Measurements from ENCODE around the gene HM13. TPM values are rescaled to one million over a fixed set of nuclear protein-coding genes. Genes with fewer than 3 reads are reported as not detected.
A peak's percentile ranks its signal among the peaks of the same experiment; 100 is the strongest.

The HM13 gene
- total and polyA plus RNA-seq, 2 of the 13 experiments (the other 11 are each of a cell fraction or from before 2014, with no cell fraction given) = 118 to 243 TPM

DNA sequence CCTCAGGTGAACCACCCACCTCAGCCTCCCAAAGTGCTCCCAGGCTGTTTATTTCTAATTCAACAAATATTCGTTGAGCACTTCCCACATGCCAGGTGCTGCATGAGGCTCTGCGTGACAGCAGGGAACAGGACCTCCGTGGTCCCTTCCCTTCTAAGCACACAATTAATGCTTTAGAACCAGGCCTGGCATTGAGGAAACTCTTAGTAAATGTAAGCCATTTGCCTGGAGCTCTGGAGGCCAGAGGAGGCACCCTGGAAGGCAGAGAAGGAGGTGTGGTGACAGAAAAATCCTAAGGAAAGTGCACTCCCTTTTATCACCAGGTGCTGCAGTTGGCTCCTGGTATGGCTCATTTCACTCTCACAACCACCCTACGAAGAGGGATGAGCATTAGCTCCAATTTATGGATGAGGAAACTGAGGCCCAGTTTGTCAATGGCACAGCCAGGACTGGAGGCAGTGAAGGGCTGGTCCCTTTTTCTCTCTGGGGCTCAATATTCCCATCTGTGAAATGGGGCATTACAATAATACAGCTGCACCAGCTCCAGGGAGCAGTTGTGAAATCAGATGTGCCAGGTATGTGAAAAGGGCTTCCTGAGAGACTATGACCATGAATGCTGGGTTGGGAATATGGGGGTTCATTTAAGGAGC lies 82.7 kb downstream of the HM13 start (continued):
- TF ChIP-seq, protein P1, sequence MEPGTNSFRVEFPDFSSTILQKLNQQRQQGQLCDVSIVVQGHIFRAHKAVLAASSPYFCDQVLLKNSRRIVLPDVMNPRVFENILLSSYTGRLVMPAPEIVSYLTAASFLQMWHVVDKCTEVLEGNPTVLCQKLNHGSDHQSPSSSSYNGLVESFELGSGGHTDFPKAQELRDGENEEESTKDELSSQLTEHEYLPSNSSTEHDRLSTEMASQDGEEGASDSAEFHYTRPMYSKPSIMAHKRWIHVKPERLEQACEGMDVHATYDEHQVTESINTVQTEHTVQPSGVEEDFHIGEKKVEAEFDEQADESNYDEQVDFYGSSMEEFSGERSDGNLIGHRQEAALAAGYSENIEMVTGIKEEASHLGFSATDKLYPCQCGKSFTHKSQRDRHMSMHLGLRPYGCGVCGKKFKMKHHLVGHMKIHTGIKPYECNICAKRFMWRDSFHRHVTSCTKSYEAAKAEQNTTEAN (CRISPR knock-in tag; conservative IDR thresholded peaks at IDR 0.05) = no peak
- 0 out of 2 replicates have a peak, but pooled peaks have one; percentile 38 for TF ChIP-seq TARDBP (CRISPR knock-in tag; IDR thresholded peaks at IDR 0.05)
- TF ChIP-seq NFATC3 (CRISPR knock-in tag; IDR thresholded peaks at IDR 0.05) = no peak

DNA sequence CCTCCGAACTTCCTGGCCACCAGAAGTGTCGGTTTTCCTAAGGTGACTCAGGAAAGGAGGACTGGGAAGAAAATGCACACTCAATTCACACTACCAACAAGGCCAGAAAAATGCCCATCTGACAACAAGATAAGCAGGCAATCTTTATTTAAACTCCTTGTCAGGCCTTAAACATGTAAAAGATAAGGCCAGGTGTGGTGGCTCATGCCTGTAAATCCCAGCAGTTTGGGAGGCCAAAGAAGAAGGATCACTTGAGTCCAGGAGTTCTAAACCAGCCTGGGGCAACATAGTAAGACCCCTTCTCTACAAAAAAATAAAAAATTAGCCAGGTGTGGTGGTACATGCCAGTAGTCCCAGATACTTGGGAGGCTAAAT lies 83.2 kb downstream of the HM13 start:
- BruUV-seq (replicated peaks) = no TSS peak
- POLR2A ChIA-PET = interaction anchor here (0.7 to 4.2 kb wide), 3 partner anchors 9 to 25 kb away, joined by 3 to 183 read pairs (median 7); partner anchors contain the start of gene ID1

More for the DNA sequence above, 83.2 kb downstream of the HM13 start:
- Histone ChIP-seq H2AFZ (ENCODE audit: low read length) (no peak overlapping the region), H3K9ac (ENCODE audit: insufficient read depth, low read depth, low read length) (no peak overlapping the region), H4K20me1 (ENCODE audit: insufficient read depth, low read length) (no peaks in the 10 kb centered on the region), H3K27me3 (ENCODE audit: control insufficient read depth in 1 of 2, insufficient read depth in 2 of 2, low read length in 2 of 2) (no peaks in the 10 kb centered on the region; a peak in 1 of 5 replicates), H3K4me2 (ENCODE audit: low read depth, low read length) (no peak overlapping the region), H3K36me3 (replicated peaks in 1 of 2; ENCODE audit: control insufficient read depth in 1 of 2, insufficient read depth in 2 of 2, low read length in 2 of 2) (no peaks in the 10 kb centered on the region), H3K4me1 (ENCODE audit: insufficient read depth, low read length) (peaks cover 58% of the 10 kb centered on the region), H3K79me2 (ENCODE audit: insufficient read depth, low read length) (peaks cover 18% of the 10 kb centered on the region), H3K4me3 (replicated peaks in 1 of 3; ENCODE audit: insufficient read depth in 1 of 3, low read depth in 2 of 3, low read length in 3 of 3) (no peak overlapping the region), H3K27ac (ENCODE audit: extremely low read length, insufficient read depth, low read length) (peak overlapping the region; percentile 90), H3K9me3 (ENCODE audit: low read length) (no peaks in the 10 kb centered on the region)
- no peak for ATAC-seq
- CTCF ChIA-PET (ENCODE audit: low intra/inter-chr PET ratio, low total read pairs) = no interaction called here
- DNase-seq (ENCODE audit: low spot score) = no peak
- intact Hi-C loops (cut with micrococcal nuclease; ENCODE audit: unreplicated experiment) (no loop called here), in situ Hi-C loops (cut with HindIII; ENCODE audit: extremely low pct_ligation_motif_present, low pct_unique_long_range_greater_than_20kb) (no loop called here)
- FAIRE-seq = no peak
- WGBS (ENCODE audit: low lambda C conversion rate) = 100% methylated on average over 2 of the region's 2 CpGs
- TF ChIP-seq SMC3 (IDR thresholded peaks at IDR 0.05; ENCODE audit: low read length) (no peak), ZMYM3 (CRISPR knock-in tag; IDR thresholded peaks at IDR 0.05) (0 out of 2 replicates have a peak, but pooled peaks have one; percentile 8), GATAD1 (CRISPR knock-in tag; IDR thresholded peaks at IDR 0.05) (no peak), ZNF121 (CRISPR knock-in tag; IDR thresholded peaks at IDR 0.05) (peak; percentile 82), ZNF264 (CRISPR knock-in tag; IDR thresholded peaks at IDR 0.05) (0 out of 2 replicates have a peak, but pooled peaks have one; percentile 6), POLR2G (IDR thresholded peaks at IDR 0.05; ENCODE audit: low read depth, low read length) (no peak), HES4 (CRISPR knock-in tag; IDR thresholded peaks at IDR 0.05; ENCODE audit: borderline replicate concordance) (no peak), ZNF460 (CRISPR knock-in tag; IDR thresholded peaks at IDR 0.05; ENCODE audit: borderline replicate concordance) (peak; percentile 53), ZNF607 (CRISPR knock-in tag; IDR thresholded peaks at IDR 0.05; ENCODE audit: borderline replicate concordance) (no peak), ZNF614 (CRISPR knock-in tag; IDR thresholded peaks at IDR 0.05; ENCODE audit: borderline replicate concordance) (0 out of 2 replicates have a peak, but pooled peaks have one; percentile 12), ZNF34 (CRISPR knock-in tag; IDR thresholded peaks at IDR 0.05; ENCODE audit: borderline replicate concordance) (no peak)
- TF ChIP-seq, protein P2, sequence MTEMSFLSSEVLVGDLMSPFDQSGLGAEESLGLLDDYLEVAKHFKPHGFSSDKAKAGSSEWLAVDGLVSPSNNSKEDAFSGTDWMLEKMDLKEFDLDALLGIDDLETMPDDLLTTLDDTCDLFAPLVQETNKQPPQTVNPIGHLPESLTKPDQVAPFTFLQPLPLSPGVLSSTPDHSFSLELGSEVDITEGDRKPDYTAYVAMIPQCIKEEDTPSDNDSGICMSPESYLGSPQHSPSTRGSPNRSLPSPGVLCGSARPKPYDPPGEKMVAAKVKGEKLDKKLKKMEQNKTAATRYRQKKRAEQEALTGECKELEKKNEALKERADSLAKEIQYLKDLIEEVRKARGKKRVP (CRISPR knock-in tag; IDR thresholded peaks at IDR 0.05) = no peak
- TF ChIP-seq, protein P3, sequence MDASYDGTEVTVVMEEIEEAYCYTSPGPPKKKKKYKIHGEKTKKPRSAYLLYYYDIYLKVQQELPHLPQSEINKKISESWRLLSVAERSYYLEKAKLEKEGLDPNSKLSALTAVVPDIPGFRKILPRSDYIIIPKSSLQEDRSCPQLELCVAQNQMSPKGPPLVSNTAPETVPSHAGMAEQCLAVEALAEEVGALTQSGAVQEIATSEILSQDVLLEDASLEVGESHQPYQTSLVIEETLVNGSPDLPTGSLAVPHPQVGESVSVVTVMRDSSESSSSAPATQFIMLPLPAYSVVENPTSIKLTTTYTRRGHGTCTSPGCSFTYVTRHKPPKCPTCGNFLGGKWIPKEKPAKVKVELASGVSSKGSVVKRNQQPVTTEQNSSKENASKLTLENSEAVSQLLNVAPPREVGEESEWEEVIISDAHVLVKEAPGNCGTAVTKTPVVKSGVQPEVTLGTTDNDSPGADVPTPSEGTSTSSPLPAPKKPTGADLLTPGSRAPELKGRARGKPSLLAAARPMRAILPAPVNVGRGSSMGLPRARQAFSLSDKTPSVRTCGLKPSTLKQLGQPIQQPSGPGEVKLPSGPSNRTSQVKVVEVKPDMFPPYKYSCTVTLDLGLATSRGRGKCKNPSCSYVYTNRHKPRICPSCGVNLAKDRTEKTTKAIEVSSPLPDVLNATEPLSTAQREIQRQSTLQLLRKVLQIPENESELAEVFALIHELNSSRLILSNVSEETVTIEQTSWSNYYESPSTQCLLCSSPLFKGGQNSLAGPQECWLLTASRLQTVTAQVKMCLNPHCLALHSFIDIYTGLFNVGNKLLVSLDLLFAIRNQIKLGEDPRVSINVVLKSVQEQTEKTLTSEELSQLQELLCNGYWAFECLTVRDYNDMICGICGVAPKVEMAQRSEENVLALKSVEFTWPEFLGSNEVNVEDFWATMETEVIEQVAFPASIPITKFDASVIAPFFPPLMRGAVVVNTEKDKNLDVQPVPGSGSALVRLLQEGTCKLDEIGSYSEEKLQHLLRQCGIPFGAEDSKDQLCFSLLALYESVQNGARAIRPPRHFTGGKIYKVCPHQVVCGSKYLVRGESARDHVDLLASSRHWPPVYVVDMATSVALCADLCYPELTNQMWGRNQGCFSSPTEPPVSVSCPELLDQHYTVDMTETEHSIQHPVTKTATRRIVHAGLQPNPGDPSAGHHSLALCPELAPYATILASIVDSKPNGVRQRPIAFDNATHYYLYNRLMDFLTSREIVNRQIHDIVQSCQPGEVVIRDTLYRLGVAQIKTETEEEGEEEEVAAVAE (CRISPR knock-in tag; IDR thresholded peaks at IDR 0.05; ENCODE audit: borderline replicate concordance) = no peak

All from HepG2 (cell line).